Mammary microvascular endothelial cell (primary cell): ENCODE data around the gene PLEKHH2. TPM values are rescaled to one million over a fixed set of nuclear protein-coding genes. Genes with fewer than 3 reads are reported as not detected.

Experiments
- total RNA-seq: library from RNA; depleted of rRNA; stranded (reverse); fragments of >200 nt; gene quantifications from 2 replicates; pipeline ENCODE4 v1.2.3, GENCODE V29; 2015

The PLEKHH2 gene
- 0.05 and 0.13 TPM in 2 replicates for total RNA-seq

DNA sequence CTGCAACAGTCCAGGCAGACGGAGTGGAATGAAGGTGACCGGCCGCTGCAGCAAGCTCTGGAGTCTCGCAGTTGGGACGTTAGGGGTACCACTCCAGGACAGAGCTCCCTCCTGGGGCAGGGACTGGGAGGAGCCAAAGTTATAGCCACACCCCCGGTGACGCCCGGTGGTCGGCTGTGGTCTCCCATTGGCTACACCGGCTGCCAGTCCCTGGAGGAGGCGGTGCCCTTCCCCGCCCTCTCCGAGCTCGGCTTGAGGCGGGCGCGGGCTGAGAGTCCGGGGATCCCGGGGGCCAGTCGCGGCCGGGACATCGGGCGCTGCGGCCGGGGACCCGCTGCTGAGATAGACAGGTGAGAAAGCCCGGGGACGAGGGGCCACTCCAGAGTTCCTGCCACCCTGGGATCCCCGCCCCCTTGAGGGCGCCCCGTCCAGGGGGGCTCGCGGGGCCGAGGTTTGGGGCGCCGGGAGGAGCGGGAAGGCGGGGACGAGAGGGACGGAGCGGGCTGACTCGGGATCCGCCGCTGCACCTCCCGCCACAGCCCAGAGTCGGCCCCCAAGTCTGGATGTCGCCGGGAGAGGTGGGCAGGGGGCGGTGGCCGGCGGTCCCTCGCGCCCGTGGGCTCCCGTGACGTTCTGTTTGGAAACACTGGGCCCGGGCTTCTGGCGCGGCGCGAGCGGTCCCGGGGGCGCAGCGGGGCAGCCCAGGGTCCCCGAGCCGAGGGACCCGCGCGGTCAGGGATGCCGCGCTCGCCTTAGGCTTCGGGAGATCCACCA is at the start of gene PLEKHH2:
Gene PLEKHH2 (plus strand): TSS at position 231 of the 774 bp plus-strand sequence. CDS start 7,414 bp downstream, outside the sequence.

DNA sequence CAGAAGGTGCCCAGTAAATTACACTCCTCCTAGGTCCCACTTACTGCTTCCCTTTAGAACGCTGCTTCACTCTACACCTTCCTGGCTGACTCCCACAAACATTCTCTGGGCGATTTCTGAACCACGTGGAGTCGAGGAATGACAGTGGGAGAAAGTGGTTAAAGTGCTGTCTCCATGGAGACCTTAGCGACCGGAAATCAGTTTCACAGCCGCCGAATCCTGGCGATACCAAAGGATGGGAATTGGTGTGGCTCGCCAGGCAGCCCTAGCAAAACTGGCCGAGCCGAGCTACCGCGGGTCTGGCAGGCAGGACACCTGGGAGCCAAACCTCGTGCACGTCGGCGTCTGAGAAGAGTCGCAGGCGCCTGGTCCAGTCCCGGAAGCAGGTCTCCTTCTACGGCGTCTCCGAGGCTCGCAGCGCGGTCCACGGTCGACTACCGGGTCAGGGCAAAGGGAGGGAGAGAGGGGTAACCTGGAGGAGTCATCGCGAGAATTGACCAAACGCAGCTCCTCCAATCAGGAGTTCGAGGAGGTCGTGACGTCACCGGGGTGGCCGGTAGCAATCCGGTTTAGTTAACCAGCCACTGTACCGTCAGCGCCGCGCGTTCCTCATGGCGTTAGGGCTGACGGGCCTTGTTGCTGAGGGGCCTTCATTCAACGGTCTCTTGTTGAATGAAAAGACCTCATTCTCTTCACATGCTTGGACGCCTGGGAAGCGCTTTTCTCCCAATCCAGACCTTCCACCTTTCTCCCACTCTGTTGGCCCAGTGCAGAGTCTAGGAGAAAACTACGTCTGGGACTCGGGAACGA is 41.3 kb upstream of the PLEKHH2 start, which contains the start of gene THADA:
Gene THADA (minus strand): TSS at position 436 of the 810 bp plus-strand sequence. CDS start 3,646 bp downstream, outside the sequence.

DNA sequence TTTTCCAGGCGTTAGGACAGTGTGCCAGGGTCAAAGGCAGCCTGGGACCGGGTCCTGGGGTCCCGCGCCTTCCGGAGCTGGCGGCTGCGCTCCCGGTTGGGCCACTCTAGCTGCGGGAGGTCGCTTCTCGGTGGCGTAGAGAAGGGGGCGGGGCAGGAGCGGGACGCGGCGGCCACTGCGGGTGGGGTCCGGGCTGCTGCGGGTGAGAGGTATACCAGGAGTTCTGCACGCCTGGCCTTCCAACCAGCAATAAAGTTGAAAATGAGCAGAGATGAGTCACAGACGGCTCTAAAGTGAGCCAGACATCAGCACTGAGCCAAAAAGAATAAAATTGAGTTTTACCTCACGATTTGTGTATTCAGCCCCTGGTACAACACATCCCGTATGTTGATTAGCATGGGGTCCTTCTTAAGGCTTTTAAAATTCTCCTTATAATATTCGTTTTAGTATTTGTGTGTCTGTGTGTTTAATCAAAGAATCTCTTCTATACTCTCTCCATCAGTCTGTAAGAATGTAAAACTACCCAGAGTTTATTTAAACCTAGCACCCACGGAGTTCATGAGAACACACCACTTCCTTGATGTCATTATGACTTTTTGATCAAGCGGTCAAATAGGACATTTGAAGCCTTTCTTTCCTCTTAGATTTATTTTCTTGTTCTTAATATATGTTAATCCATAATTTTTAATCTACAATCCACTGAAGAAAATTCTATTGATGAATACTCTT is 39.4 kb downstream of the PLEKHH2 start, which contains the start of gene C1GALT1C1L:
Gene C1GALT1C1L (minus strand): TSS at position 108 of the 729 bp plus-strand sequence. CDS start 107 bp downstream, at position 1.

DNA sequence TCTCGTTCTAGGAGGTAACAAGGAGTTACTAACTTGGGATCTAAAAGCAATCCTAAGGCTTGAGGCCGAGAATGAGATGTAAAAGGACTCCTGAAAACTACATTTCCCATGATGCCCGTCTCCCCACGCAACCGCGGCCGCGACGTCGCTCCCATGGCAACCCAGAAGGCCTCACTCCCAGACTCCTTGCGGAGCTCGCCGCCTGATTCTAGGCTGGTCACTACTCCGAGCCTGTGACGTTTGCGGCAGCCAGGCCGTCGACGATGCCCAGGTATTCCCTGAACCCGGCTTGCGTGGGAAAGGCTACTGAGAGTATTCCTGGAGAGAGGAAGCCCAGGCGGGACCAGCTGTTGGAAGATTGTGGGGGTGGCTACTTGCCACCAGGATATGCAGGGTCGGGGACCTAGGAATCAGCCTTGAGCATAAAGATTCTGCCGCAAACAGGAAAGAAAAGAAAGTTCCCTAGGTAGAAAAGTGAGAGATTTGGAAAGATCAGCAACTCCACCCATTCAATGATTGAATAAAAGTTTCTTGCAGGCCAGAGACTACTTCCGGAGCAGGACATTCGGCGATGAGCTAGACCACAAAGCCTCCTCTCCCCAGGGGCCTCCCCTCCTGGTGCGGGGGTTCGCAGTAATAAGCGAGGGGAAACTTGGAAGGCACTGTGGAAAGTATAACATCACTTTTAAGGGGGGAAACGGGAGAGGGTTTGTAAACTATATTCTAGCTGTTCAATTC is 137.0 kb downstream of the PLEKHH2 start, which contains the start of gene DYNC2LI1:
Gene DYNC2LI1 (plus strand): TSS at position 164 of the 738 bp plus-strand sequence. CDS start 100 bp downstream, at position 264.

Other genes starting within 250 kb of the PLEKHH2 start
- gene THADA, start 41.2 kb upstream of the PLEKHH2 start, total RNA-seq, result 16.2 and 18.2 TPM in 2 replicates
- not detected in 2 replicates for gene C1GALT1C1L, start 39.2 kb downstream of the PLEKHH2 start, total RNA-seq
- gene DYNC2LI1, start 136.8 kb downstream of the PLEKHH2 start, total RNA-seq, result 7.4 and 13.9 TPM in 2 replicates
- not detected in 2 replicates for gene ABCG5, start 201.6 kb downstream of the PLEKHH2 start, total RNA-seq
- gene ABCG8, start 201.7 kb downstream of the PLEKHH2 start, total RNA-seq, result not detected in 2 replicates